PC-3 (cell line): ENCODE data around the gene CD1D. TPM values are rescaled to one million over a fixed set of nuclear protein-coding genes. Genes with fewer than 3 reads are reported as not detected.
"Not testable (repeated sequence)": the region's sequence is repeated elsewhere in the genome, so short reads cannot be mapped to it uniquely, and the experiment has no call there.

Experiments
- ATAC-seq: fragments of 200-7000 bp; cut with Tn5 transposase; 2 replicates; pipeline ENCODE4 v1.9.1; 2020; ENCODE audit warnings: mild to moderate bottlenecking, moderate library complexity
- BruUV-seq: library from RNA; stranded (reverse); fragments of 400-500 nt; replicated peaks from 2 replicates; lab custom pipeline; 2021; lab: Mats Ljungman, UMichigan
- CTCF ChIA-PET: fragments of 300-600 bp; sonication (Branson Sonifier 250); formaldehyde crosslinking; loops from one replicate; lab custom pipeline; 2022; ENCODE audit warnings: antibody characterized with exemption; lab: Charles Lee
- POLR2A ChIA-PET: fragments of 300-600 bp; sonication (Branson Sonifier 250); formaldehyde crosslinking; loops from one replicate; lab custom pipeline; 2022; ENCODE audit warnings: antibody characterized with exemption; ENCODE audit not compliant: unreplicated experiment; lab: Charles Lee
- DNase-seq: peaks from one replicate; pipeline ENCODE4 v3.0.0-alpha.2; 2015
- H2AFZ ChIP-seq: fragments of 300-600 bp; sonication (generic); 2 replicates; pipeline ENCODE4 v1.6.0; 2016; ENCODE audit warnings: antibody characterized with exemption, low read length
- H3F3A ChIP-seq: fragments of 300-600 bp; sonication (generic); one replicate; pipeline ENCODE4 v1.6.0; 2017; ENCODE audit warnings: antibody characterized with exemption, low read length, control low read depth, mild to moderate bottlenecking; ENCODE audit not compliant: unreplicated experiment
- H3K27ac ChIP-seq: fragments of 300-600 bp; sonication (generic); 2 replicates; pipeline ENCODE4 v1.5.1; 2016; ENCODE audit warnings: mild to moderate bottlenecking, low read length
- H3K27me3 ChIP-seq: fragments of 300-600 bp; sonication (generic); 2 replicates; pipeline ENCODE4 v1.6.1; 2016; ENCODE audit warnings: low read length, mixed read lengths
- H3K36me3 ChIP-seq: fragments of 300-600 bp; sonication (generic); 2 replicates; pipeline ENCODE4 v1.6.1; 2016; ENCODE audit warnings: low read depth, mixed run types, low read length, mixed read lengths
- H3K4me1 ChIP-seq: fragments of 300-600 bp; sonication (generic); 2 replicates; pipeline ENCODE4 v1.5.1; 2016; ENCODE audit warnings: low read length; ENCODE audit not compliant: insufficient read depth
- H3K4me2 ChIP-seq: fragments of 300-600 bp; sonication (generic); 2 replicates; pipeline ENCODE4 v1.6.0; 2016; ENCODE audit warnings: low read length
- H3K4me3 ChIP-seq: fragments of 300-600 bp; sonication (generic); 2 replicates; pipeline ENCODE4 v1.5.1; 2016; ENCODE audit warnings: mild to moderate bottlenecking, low read length, mixed read lengths
- H3K79me2 ChIP-seq: fragments of 300-600 bp; sonication (generic); 2 replicates; pipeline ENCODE4 v1.6.1; 2017; ENCODE audit warnings: low read length, mixed read lengths
- H3K9ac ChIP-seq: fragments of 300-600 bp; sonication (generic); 2 replicates; pipeline ENCODE4 v1.6.0; 2016; ENCODE audit warnings: mild to moderate bottlenecking, low read length
- H3K9me2 ChIP-seq: fragments of 300-600 bp; sonication (generic); replicated peaks from 2 replicates; pipeline ENCODE4 v1.6.1; 2016; ENCODE audit warnings: mixed run types, low read length, mixed read lengths
- H3K9me3 ChIP-seq: fragments of 300-600 bp; sonication (generic); 2 replicates; pipeline ENCODE4 v1.6.1; 2016; ENCODE audit warnings: low read length, mixed read lengths
- H4K20me1 ChIP-seq: fragments of 300-600 bp; sonication (generic); 2 replicates; pipeline ENCODE4 v1.6.1; 2016; ENCODE audit warnings: low read length, mixed read lengths
- CTCF ChIP-seq: fragments of 300-600 bp; sonication (generic); conservative IDR thresholded peaks from 2 replicates; pipeline ENCODE4 v1.5.1; 2017; ENCODE audit warnings: antibody characterized with exemption, low read depth, mild to moderate bottlenecking, low read length
- EZH2 ChIP-seq: fragments of 300-600 bp; sonication (generic); IDR thresholded peaks from one replicate; pipeline ENCODE4 v1.6.1; 2017; ENCODE audit warnings: antibody characterized with exemption, mild to moderate bottlenecking, low read length; ENCODE audit not compliant: unreplicated experiment
- EZH2phosphoT487 ChIP-seq: fragments of 300-600 bp; sonication (generic); IDR thresholded peaks from 2 replicates; pipeline ENCODE4 v1.6.1; 2018; ENCODE audit warnings: mild to moderate bottlenecking, antibody characterized with exemption, low read length, borderline replicate concordance
- intact Hi-C: fragments of 100-400 bp; cut with micrococcal nuclease; formaldehyde crosslinking; loops from 2 replicates; pipeline ENCODE4 v1.9.0; 2023
- total RNA-seq: library from RNA; depleted of rRNA; stranded (reverse); fragments of >200 nt; gene quantifications from 2 replicates; pipeline ENCODE4 v1.2.3, GENCODE V29; 2014

The CD1D gene
- total RNA-seq, 1 experiment from 2014 or later: not detected

GRCh38 chr1:158169105-158169504 is 11.6 kb upstream of the CD1D start:
- H3K27me3 ChIP-seq: peaks cover 41% of the 10 kb centered on the region
- H4K20me1 ChIP-seq: no peaks in the 10 kb centered on the region
- no peaks in the 10 kb centered on the region for H3K9me3 ChIP-seq
- H3K9me2 ChIP-seq: no peaks in the 10 kb centered on the region
- no peaks in the 10 kb centered on the region for H3K79me2 ChIP-seq
- H3F3A ChIP-seq: no peaks in the 10 kb centered on the region
- ATAC-seq: no peak
- H3K4me1 ChIP-seq: no peaks in the 10 kb centered on the region
- CTCF ChIA-PET: no interaction called here
- H3K36me3 ChIP-seq: no peaks in the 10 kb centered on the region
- H3K9ac ChIP-seq: no peak overlapping the region
- H2AFZ ChIP-seq: no peak overlapping the region
- intact Hi-C loops: no loop called here
- no peak for DNase-seq
- no peak overlapping the region for H3K4me3 ChIP-seq
- H3K4me2 ChIP-seq: no peak overlapping the region
- no peak overlapping the region for H3K27ac ChIP-seq
- POLR2A ChIA-PET: no interaction called here
- no TSS peak for BruUV-seq
- TF ChIP-seq EZH2phosphoT487: no peak
- TF ChIP-seq EZH2: no peak
- no peak for TF ChIP-seq CTCF

GRCh38 chr1:158175915-158176314 is 4.8 kb upstream of the CD1D start:
- CTCF ChIA-PET, H3K27ac ChIP-seq, POLR2A ChIA-PET, H3K36me3 ChIP-seq, H3K4me1 ChIP-seq, intact Hi-C loops, H3K79me2 ChIP-seq, H3K4me2 ChIP-seq, DNase-seq, ATAC-seq, H3K9ac ChIP-seq, H4K20me1 ChIP-seq, BruUV-seq, H3K9me3 ChIP-seq, H2AFZ ChIP-seq, H3F3A ChIP-seq, H3K9me2 ChIP-seq, H3K4me3 ChIP-seq: not testable (repeated sequence)
- H3K27me3 ChIP-seq: peaks cover 89% of the 10 kb centered on the region

- Histone ChIP-seq H3K36me3 (no peaks in the 10 kb centered on the region), H3K4me1 (no peaks in the 10 kb centered on the region), H3K9ac (no peak overlapping the region), H3F3A (no peaks in the 10 kb centered on the region), H3K4me3 (no peak overlapping the region), H3K9me3 (no peaks in the 10 kb centered on the region), H3K27ac (no peak overlapping the region), H3K27me3 (peaks cover 89% of the 10 kb centered on the region), H3K9me2 (no peaks in the 10 kb centered on the region), H2AFZ (no peak overlapping the region), H4K20me1 (no peaks in the 10 kb centered on the region), H3K4me2 (no peak overlapping the region), H3K79me2 (no peaks in the 10 kb centered on the region)
- intact Hi-C loops: no loop called here
- no peak for DNase-seq
- no peak for ATAC-seq
- CTCF ChIA-PET: no interaction called here
- TF ChIP-seq EZH2phosphoT487 (no peak), CTCF (no peak), EZH2 (no peak)
- POLR2A ChIA-PET: no interaction called here
- BruUV-seq: no TSS peak
Observed at GRCh38 chr1:158176399-158176798, 4.3 kb upstream of the CD1D start.

GRCh38 chr1:158176849-158177699 is 3.6 kb upstream of the CD1D start:
- H3K4me2 ChIP-seq: peak overlapping the region; percentile 14
- POLR2A ChIA-PET, DNase-seq, H3K4me1 ChIP-seq, H3K79me2 ChIP-seq, H3K9ac ChIP-seq, H3K9me2 ChIP-seq, H3K27ac ChIP-seq, BruUV-seq, H4K20me1 ChIP-seq, H3K9me3 ChIP-seq, H2AFZ ChIP-seq, H3K36me3 ChIP-seq, H3F3A ChIP-seq, intact Hi-C loops: not testable (repeated sequence)
- peak overlapping the region; percentile 22 for H3K4me3 ChIP-seq
- CTCF ChIA-PET: interaction anchor here (0.7 to 1.1 kb wide), 2 partner anchors 27 to 305 kb away, joined by 6 to 8 read pairs; no protein-coding TSS in a partner anchor
- H3K27me3 ChIP-seq: peaks cover 89% of the 10 kb centered on the region
- peak; percentile 20; the same call in 1 of the 2 replicates for ATAC-seq
